ENCODE results near the gene TESK2.
A peak's percentile ranks its signal among the peaks of the same experiment; 100 is the strongest.

The TESK2 gene

DNA sequence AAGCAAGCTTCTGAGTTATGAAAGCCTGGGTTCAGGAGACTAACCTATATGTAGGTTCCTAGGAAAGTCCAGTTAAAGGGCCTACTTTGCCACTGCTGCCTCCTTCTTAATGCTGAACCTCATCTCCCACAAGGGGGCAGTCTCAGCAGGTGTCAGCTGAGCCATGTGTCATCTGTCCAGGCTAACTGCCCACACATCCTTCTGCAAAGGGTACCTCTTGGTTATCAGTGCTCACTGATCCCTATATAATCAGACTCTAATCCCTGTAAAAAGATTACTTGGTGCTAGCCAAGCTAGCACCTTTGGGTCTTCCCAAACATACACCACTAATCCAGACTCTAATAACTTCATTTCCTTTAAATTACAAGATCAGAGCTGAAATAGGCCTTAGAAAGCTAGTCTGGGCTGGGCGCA, 21.7 kb upstream of the TESK2 start:
- TF ChIP-seq, protein P1, sequence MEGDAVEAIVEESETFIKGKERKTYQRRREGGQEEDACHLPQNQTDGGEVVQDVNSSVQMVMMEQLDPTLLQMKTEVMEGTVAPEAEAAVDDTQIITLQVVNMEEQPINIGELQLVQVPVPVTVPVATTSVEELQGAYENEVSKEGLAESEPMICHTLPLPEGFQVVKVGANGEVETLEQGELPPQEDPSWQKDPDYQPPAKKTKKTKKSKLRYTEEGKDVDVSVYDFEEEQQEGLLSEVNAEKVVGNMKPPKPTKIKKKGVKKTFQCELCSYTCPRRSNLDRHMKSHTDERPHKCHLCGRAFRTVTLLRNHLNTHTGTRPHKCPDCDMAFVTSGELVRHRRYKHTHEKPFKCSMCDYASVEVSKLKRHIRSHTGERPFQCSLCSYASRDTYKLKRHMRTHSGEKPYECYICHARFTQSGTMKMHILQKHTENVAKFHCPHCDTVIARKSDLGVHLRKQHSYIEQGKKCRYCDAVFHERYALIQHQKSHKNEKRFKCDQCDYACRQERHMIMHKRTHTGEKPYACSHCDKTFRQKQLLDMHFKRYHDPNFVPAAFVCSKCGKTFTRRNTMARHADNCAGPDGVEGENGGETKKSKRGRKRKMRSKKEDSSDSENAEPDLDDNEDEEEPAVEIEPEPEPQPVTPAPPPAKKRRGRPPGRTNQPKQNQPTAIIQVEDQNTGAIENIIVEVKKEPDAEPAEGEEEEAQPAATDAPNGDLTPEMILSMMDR (IDR thresholded peaks at IDR 0.05; ENCODE audit: extremely low read depth, missing control alignments), result peak; percentile 72
- DNase-seq (ENCODE audit: low spot score), result peak; percentile 50

DNA sequence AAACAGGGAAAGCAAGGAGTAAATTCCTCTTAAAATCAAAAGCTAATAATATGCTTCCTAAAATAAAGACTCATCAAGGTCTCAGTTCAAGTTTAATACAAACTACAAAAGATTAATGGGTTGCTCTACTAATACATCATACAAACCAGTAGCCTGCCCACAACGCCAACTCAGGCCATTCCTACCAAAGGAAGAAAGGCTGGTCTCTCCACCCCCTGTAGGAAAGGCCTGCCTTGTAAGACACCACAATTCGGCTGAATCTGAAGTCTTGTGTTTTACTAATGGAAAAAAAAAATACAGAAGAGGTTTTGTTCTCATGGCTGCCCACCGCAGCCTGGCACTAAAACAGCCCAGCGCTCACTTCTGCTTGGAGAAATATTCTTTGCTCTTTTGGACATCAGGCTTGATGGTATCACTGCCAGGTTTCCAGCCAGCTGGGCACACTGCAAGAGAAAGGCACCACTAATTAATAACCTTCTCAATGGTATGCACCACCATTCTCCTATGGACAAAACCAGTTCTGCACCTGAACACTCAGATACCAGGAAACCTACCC, 20.1 kb upstream of the TESK2 start:
- TF ChIP-seq, protein P1 (IDR thresholded peaks at IDR 0.05; ENCODE audit: extremely low read depth, missing control alignments), result no peak
- no peak for DNase-seq (ENCODE audit: low spot score)

DNA sequence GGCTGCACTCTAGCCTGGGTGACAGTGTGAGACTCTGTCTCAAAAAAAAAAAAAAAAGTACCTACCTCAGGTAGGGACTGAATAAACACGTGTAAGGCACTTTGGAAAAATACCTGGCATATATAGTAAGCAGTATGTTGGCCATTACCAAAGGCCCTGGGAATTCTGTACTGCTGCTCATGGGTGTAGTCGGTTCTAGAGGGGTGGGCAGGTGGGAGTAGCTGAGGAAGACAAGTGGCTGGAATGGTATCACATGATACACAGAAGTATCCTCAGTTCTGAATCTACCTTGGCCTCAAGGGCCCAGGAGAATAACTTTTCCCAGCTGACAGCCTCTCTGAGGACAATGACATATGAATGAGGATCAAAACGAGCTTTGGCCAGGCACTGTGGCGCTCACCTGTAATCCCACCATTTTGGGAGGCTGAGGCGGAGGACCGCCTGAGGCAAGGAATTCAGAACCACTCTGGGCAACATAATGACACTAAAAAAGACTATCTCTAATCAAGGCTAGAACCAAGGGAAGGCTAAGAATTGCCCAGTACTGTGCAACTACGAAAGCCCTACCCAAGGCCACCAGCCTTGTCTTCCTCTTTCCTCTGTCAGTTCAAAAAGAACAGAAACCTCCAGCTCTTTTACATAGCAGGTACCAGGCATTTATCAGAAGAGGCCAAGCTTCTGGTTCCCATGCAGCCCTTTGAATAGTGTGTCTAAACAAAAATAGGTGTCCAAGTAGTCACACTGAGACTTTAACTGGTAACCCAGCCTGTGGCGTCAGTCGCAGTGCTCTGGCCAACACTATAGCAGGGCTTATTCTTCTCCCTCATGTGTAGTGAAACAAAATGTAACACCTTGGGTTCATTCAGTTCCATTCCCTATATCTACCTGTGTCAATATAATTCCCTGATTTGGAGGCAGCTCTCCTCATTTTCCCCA, 19.3 kb upstream of the TESK2 start:
- no peak for DNase-seq (ENCODE audit: low spot score)
- TF ChIP-seq, protein P1 (IDR thresholded peaks at IDR 0.05; ENCODE audit: extremely low read depth, missing control alignments), result no peak

DNA sequence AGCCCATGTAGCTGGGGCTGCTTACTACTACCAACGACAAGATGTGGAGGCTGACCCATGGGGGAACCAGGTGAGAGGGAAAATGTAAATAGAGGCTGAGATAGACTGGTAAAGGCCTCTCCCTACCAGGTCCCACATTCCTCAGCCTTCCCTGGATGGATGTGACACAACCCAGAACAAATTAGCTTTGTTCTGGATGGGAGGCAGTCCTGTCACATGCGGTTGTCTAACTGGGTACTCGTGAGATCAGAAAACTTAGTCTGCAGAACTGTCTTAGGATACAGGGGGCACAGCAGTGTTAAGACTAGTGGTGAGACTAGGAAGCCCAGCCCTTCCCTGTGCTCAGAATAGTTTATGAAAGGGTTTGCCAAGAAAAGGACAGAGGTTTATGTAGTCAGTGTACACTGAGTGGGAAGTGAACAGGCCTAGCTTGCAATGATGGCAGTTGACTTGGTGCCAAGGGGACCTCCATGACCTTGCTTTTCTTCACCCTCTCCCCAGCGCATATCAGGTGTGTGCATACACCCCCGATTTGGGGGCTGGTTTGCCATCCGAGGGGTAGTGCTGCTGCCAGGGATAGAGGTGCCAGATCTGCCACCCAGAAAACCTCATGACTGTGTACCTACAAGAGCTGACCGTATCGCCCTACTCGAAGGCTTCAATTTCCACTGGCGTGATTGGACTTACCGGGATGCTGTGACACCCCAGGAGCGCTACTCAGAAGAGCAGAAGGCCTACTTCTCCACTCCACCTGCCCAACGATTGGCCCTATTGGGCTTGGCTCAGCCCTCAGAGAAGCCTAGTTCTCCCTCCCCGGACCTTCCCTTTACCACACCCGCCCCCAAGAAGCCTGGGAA, 17.6 kb upstream of the TESK2 start:
- TF ChIP-seq, protein P1 (IDR thresholded peaks at IDR 0.05; ENCODE audit: extremely low read depth, missing control alignments), result no peak
- DNase-seq (ENCODE audit: low spot score), result no peak

DNA sequence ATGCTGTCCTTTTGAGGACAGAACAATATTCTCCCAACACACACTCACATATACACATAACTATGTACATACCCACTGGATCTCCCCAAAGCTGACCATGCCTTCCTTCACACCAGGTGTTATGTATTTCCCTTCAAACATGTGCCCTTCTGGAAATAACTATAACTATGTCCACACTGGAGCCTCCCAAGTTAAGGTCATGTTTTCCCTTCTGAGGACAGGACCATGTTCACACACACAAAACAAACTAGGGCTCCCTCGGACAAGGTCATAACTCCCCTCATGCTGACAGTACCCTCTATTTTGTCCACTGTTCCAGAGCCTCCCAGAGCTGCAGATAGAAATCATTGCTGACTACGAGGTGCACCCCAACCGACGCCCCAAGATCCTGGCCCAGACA, 16.9 kb upstream of the TESK2 start:
- TF ChIP-seq, protein P1 (IDR thresholded peaks at IDR 0.05; ENCODE audit: extremely low read depth, missing control alignments), result no peak
- DNase-seq (ENCODE audit: low spot score), result no peak

DNA sequence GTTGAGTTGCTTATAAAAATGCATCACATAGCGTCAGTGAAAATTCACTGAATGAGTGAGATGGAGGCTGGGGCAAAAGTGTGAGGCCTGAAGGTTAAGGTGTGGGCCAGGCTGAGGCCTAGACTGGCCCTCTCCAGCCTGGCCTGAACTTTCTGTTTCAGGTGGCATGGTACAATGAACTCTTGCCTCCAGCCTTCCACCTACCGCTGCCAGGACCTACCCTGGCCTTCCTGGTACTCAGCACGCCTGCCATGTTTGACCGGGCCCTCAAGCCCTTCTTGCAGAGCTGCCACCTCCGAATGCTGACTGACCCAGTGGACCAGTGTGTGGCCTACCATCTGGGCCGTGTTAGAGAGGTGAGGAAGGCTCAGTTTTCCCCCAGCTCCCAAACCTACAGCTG, 16.2 kb upstream of the TESK2 start:
- TF ChIP-seq, protein P1 (IDR thresholded peaks at IDR 0.05; ENCODE audit: extremely low read depth, missing control alignments), result no peak

More for the DNA sequence above, 16.2 kb upstream of the TESK2 start:
- DNase-seq (ENCODE audit: low spot score), result no peak
